Gastroesophageal sphincter (tissue), 3 donors: ENCODE data around the gene KIDINS220.

Experiments used
- CTCF ChIP-seq, 4 experiments: fragments of 200-600 bp in 2 of 4; fragments of 450-650 bp in 2 of 4; sonication (generic) in 1 of 4; IDR thresholded peaks; one replicate each; pipeline ENCODE4 v1.5.1; 2017 to 2019; ENCODE audit warnings: antibody characterized with exemption in 4 of 4, mild to moderate bottlenecking in 2 of 4, moderate library complexity in 2 of 4
- POLR2AphosphoS5 ChIP-seq: sonication (generic); formaldehyde crosslinking; IDR thresholded peaks from one replicate; pipeline ENCODE4 v1.6.1; 2017; ENCODE audit warnings: antibody characterized with exemption

- TF ChIP-seq POLR2AphosphoS5 (no peak), CTCF (IDR thresholded peaks at IDR 0.05) (no peak)
Observed at GRCh38 chr2:8840475-8841091, 3.2 kb upstream of the KIDINS220 start.
